Measurements from ENCODE around the gene SUN1.

The SUN1 gene

DNA sequence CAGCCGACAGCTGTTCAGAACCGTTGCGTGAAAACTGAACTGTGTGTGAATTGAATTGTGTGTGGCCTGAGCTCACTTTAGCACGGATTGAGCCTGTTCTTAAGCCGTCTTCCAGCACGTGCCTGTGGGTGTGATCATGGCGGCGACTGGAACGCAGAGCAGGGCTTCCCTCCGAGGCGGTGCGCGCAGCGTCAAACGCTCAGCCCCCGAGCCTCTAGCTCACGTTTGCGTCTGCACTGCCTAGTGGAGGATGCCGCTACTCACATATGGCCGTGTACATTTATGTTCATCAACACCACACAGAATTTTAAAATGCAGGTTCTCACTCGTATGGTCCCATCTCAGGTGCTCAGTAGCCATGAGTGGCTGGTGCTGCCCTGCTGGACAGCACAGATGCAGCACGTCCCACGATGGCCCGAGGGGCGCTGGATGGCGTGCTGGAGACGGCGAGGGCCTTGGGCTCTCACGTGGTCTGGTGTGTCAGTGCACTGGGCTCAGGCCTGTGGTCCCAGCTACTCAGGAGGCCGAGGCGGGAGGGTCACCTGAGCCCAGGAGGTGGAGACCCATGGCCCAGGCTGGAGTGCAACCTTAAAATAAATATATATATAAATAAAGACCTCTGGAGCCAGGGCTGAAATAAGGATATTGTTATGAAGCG lies 22.0 kb downstream of the SUN1 start:
- no peak for DNase-seq (ENCODE audit: extremely low read depth, low read depth)
- TF ChIP-seq, protein P1, sequence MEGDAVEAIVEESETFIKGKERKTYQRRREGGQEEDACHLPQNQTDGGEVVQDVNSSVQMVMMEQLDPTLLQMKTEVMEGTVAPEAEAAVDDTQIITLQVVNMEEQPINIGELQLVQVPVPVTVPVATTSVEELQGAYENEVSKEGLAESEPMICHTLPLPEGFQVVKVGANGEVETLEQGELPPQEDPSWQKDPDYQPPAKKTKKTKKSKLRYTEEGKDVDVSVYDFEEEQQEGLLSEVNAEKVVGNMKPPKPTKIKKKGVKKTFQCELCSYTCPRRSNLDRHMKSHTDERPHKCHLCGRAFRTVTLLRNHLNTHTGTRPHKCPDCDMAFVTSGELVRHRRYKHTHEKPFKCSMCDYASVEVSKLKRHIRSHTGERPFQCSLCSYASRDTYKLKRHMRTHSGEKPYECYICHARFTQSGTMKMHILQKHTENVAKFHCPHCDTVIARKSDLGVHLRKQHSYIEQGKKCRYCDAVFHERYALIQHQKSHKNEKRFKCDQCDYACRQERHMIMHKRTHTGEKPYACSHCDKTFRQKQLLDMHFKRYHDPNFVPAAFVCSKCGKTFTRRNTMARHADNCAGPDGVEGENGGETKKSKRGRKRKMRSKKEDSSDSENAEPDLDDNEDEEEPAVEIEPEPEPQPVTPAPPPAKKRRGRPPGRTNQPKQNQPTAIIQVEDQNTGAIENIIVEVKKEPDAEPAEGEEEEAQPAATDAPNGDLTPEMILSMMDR (IDR thresholded peaks at IDR 0.05; ENCODE audit: low read depth, low read length) = no peak

DNA sequence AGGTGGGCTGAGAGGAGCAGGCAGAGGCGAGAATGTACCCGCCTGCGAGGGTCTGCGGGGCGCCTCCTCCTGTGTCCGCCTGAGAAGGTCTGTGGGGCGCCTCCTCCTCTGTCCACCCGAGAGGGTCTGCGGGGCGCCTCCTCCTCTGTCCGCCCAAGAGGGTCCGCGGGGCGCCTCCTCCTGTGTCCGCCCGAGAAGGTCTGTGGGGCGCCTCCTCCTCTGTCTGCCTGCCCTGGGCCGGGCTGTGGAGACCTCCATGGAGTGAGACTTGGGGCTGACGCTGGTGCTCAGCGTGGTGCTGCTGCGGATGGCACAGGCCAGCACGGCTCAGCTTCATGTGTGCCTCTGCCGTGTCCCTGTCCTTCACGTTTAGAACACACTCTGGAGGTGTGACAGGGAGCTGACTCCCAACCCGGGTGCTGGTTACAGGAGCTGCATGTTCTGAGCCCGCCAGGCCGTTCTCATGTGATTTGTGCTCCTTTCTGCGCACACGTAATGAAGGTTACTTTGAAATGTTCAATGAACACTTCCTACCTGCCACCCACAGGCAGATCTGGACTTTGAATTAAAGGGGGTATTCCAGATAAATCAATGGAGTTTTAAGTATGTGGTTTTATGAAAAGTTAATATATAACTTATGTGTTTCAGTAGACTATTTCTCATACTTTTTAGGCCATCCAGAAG lies 23.6 kb downstream of the SUN1 start:
- no peak for DNase-seq (ENCODE audit: extremely low read depth, low read depth)
- TF ChIP-seq, protein P1 (IDR thresholded peaks at IDR 0.05; ENCODE audit: low read depth, low read length) = no peak

- TF ChIP-seq, protein P1 (IDR thresholded peaks at IDR 0.05; ENCODE audit: low read depth, low read length) = no peak
- no peak for DNase-seq (ENCODE audit: extremely low read depth, low read depth)
Measured at GRCh38 chr7:856444-857095, 24.3 kb downstream of the SUN1 start.

- DNase-seq (ENCODE audit: extremely low read depth, low read depth) = no peak
- TF ChIP-seq, protein P1 (IDR thresholded peaks at IDR 0.05; ENCODE audit: low read depth, low read length) = no peak
Measured at GRCh38 chr7:857661-858060, 25.4 kb downstream of the SUN1 start.

GRCh38 chr7:859359-860030 lies 27.2 kb downstream of the SUN1 start:
- TF ChIP-seq, protein P1 (IDR thresholded peaks at IDR 0.05; ENCODE audit: low read depth, low read length) = no peak
- no peak for DNase-seq (ENCODE audit: extremely low read depth, low read depth)

DNA sequence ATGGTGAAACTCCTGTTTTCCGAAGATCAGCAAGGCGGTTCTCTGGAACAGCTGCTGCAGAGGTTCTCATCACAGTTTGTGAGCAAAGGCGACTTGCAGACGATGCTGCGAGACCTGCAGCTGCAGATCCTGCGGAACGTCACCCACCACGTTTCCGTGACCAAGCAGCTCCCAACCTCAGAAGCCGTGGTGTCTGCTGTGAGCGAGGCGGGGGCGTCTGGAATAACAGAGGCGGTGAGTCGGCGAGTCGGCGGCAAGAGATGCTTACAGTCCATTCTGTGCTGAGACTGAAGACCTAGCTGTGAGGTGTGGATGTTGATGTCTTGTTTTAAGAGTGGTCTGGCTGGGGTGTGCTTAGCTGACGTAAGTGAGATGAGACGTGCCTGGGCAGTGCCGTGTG lies 27.9 kb downstream of the SUN1 start:
- TF ChIP-seq, protein P1 (IDR thresholded peaks at IDR 0.05; ENCODE audit: low read depth, low read length) = no peak
- no peak for DNase-seq (ENCODE audit: extremely low read depth, low read depth)

Measured in AG09319 (cell line).